Progenitor cell of endocrine pancreas (in vitro differentiated cells): Measurements from ENCODE around the gene CASTOR1. TPM values are rescaled to one million over a fixed set of nuclear protein-coding genes. Genes with fewer than 3 reads are reported as not detected.

ENCODE experiments used
- DNase-seq: peaks from one replicate; pipeline ENCODE4 v3.0.0; 2021; ENCODE audit warnings: low spot score; ENCODE audit not compliant: unreplicated experiment
- H3K27ac Mint-ChIP-seq: 2 replicates; pipeline ENCODE4 v1.8.0; 2021; ENCODE audit warnings: mild to moderate bottlenecking, moderate library complexity, mixed read lengths
- H3K27me3 Mint-ChIP-seq: 2 replicates; pipeline ENCODE4 v1.8.0; 2021; ENCODE audit warnings: mixed read lengths
- H3K36me3 Mint-ChIP-seq: 2 replicates; pipeline ENCODE4 v1.8.0; 2022; ENCODE audit warnings: mixed read lengths; ENCODE audit not compliant: insufficient read depth
- H3K4me1 Mint-ChIP-seq: 2 replicates; pipeline ENCODE4 v1.8.0; 2021; ENCODE audit warnings: low read depth, mixed read lengths
- H3K4me3 Mint-ChIP-seq: 2 replicates; pipeline ENCODE4 v1.8.0; 2021; ENCODE audit warnings: low read depth, mild to moderate bottlenecking, moderate library complexity, mixed read lengths
- H3K9me3 Mint-ChIP-seq: 2 replicates; pipeline ENCODE4 v1.8.0; 2021; ENCODE audit warnings: low read depth, mixed read lengths
- CTCF ChIP-seq: fragments of 200-600 bp; sonication (generic); IDR thresholded peaks from one replicate; pipeline ENCODE4 v1.5.0; 2021; ENCODE audit warnings: antibody characterized with exemption, mild to moderate bottlenecking; ENCODE audit not compliant: unreplicated experiment
- total RNA-seq: library from RNA; stranded (reverse); gene quantifications from 2 replicates; pipeline ENCODE4 v1.2.1, GENCODE V29; 2021

Gene CASTOR1
- total RNA-seq, 1 donor from 2014 or later, result 7.2 TPM

DNA sequence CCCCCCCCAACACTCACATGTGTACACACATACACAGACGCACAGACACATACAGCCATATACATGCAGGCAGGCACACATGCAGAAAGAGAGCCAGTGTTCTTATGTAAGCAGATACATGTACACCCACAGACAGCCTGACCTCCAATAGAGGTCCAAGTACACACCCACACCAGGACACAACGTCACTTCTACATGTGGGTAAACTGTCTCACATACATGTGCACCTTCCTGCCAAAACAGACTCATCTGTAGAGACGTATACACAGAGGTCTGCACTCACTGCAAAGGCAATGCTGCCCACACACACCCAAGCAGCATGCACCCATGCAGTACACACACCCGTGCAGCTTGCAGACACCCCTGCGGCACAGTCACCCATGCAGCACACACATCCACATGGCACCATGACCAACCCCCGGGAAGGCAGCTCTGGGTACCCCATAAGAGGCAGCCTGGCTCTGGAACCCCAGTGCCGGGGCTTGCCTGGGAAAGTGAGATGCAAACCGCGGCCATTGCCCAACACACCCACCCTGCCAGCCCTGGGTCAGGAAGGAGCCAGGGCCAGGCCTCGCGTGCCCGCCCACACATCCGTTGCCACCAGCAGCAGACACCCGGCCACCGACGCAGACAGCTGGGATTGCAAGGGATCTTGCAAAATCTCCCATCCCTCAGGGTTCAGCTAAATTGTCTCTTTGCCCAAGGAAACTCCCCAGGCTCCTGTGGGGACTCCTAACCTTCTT, 10.1 kb downstream of the CASTOR1 start:
- H3K4me1 Mint-ChIP-seq, result peaks cover 2% of the 10 kb centered on the region
- H3K36me3 Mint-ChIP-seq, result no peaks in the 10 kb centered on the region
- no peak for DNase-seq
- no peak overlapping the region for H3K27ac Mint-ChIP-seq
- no peak overlapping the region for H3K4me3 Mint-ChIP-seq
- TF ChIP-seq CTCF, result no peak
- H3K9me3 Mint-ChIP-seq, result no peaks in the 10 kb centered on the region
- peaks cover 16% of the 10 kb centered on the region for H3K27me3 Mint-ChIP-seq

GRCh38 chr22:30277547-30278344, 11.6 kb downstream of the CASTOR1 start:
- Mint-ChIP-seq H3K27ac (peak overlapping the region; percentile 65), H3K9me3 (no peaks in the 10 kb centered on the region), H3K4me3 (no peak overlapping the region), H3K36me3 (no peaks in the 10 kb centered on the region), H3K4me1 (peaks cover 2% of the 10 kb centered on the region), H3K27me3 (peaks cover 16% of the 10 kb centered on the region)
- no peak for TF ChIP-seq CTCF
- no peak for DNase-seq

GRCh38 chr22:30276039-30276438, 13.3 kb downstream of the CASTOR1 start:
- Mint-ChIP-seq H3K36me3 (no peaks in the 10 kb centered on the region), H3K4me3 (no peak overlapping the region), H3K4me1 (peaks cover 2% of the 10 kb centered on the region), H3K27me3 (peaks cover 21% of the 10 kb centered on the region), H3K9me3 (no peaks in the 10 kb centered on the region), H3K27ac (no peak overlapping the region)
- DNase-seq, result no peak
- TF ChIP-seq CTCF, result no peak

DNA sequence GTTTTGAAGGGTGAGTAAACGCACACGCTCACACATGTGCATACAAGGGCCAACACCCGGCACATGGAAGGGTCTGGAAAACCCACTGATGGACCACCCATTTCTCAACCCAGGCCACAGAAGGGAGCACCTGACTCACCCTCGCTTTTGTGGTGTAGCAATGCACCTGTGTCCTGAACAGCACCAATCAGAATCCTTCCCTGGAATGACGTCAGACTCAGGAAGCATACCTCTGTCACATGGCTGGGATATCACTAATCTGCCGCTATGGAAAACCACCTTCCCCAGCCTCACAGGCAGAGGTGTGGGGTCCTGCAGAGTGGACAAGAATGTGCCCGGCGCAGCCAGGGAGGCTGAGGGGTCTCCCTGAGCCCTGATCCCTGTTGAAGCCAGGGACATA, 13.7 kb downstream of the CASTOR1 start:
- Mint-ChIP-seq H3K27ac (no peak overlapping the region), H3K4me1 (peaks cover 2% of the 10 kb centered on the region), H3K36me3 (no peaks in the 10 kb centered on the region), H3K9me3 (no peaks in the 10 kb centered on the region), H3K27me3 (peaks cover 21% of the 10 kb centered on the region), H3K4me3 (no peak overlapping the region)
- TF ChIP-seq CTCF, result no peak
- no peak for DNase-seq

DNA sequence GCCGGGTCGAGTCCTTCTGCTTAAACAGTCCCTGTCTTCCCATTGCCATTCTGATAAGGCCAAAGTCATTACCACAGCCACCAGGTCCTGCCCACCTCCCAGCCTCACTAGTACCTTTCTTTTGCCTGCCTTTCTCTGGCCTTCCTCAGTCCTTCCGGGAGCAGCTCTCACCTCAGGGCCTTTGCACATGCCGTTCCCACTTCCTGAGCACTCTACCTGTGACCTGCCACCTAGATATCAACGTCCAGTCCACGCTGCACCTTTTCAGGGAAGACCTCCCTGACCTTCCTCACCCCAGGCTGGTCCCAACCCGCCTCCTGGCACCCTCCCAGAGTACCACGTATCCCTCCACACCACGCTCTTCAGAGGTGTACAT, 14.9 kb downstream of the CASTOR1 start:
- Mint-ChIP-seq H3K36me3 (no peaks in the 10 kb centered on the region), H3K27ac (no peak overlapping the region), H3K9me3 (no peaks in the 10 kb centered on the region), H3K4me1 (peaks cover 2% of the 10 kb centered on the region), H3K4me3 (no peak overlapping the region), H3K27me3 (peaks cover 21% of the 10 kb centered on the region)
- no peak for DNase-seq
- no peak for TF ChIP-seq CTCF
